ENCODE results near the gene SYNGR3. TPM values are rescaled to one million over a fixed set of nuclear protein-coding genes. Genes with fewer than 3 reads are reported as not detected.

Gene SYNGR3
- polyA plus RNA-seq, 2 of the 4 experiments (the other 2 are of a cell fraction) = 4.1 to 4.9 TPM

DNA sequence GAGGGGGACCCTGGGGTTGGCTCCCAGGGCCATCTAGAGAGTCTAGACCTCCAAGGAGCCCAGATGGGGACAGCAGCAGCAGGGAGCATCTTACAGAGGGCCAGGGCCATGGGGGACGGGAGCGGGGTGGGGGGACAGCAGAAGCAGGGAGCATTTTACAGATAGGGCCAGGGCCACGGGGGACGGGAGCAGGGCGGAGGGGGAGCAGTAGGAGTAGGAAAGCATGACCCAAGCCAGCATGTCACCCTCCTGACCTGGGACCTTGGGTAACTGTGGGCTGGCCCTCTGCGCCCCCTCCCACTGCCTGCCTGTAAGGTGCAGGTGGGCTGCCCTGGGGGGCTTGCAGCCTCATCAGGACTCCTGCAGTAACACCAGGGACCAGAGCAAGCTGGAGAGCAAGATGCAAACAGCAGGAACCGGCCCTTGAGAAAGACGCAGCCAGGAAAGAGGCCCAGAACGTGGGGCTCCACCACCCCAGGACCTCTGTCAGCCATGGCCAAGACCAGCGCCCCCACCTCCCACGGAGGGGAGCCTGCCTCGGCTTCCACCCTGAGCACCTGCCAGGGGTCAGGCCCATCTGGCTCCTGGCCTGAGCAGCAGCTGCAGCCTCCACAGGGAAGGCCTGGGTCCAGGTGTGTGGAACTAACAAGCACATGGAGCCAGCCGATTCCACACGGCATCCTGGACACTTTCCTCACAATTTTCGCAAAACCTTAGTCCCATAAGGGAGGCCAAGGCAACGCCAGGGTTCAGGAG, 17.5 kb downstream of the SYNGR3 start:
- TF ChIP-seq POLR2A (IDR thresholded peaks at IDR 0.05; ENCODE audit: low read length) (no peak), BHLHE40 (IDR thresholded peaks at IDR 0.05; ENCODE audit: low read depth, low read length) (no peak), HOXB13 (CRISPR knock-in tag; IDR thresholded peaks at IDR 0.05; ENCODE audit: low read depth) (no peak), FOSL2 (IDR thresholded peaks at IDR 0.05) (no peak), FOSL2 (CRISPR knock-in tag; IDR thresholded peaks at IDR 0.05) (no peak), NR3C1 (IDR thresholded peaks at IDR 0.05) (no peak), ATOH8 (CRISPR knock-in tag; IDR thresholded peaks at IDR 0.05; ENCODE audit: low read depth) (no peak), RFX5 (IDR thresholded peaks at IDR 0.05) (no peak), JUNB (IDR thresholded peaks at IDR 0.05) (no peak), MAZ (IDR thresholded peaks at IDR 0.05; ENCODE audit: borderline replicate concordance, low read depth, low read length) (no peak), MAFK (IDR thresholded peaks at IDR 0.05; ENCODE audit: partially characterized antibody) (no peak), EHMT2 (IDR thresholded peaks at IDR 0.05; ENCODE audit: low read depth) (no peak), FOSB (CRISPR knock-in tag; IDR thresholded peaks at IDR 0.05) (no peak), EP300 (IDR thresholded peaks at IDR 0.05) (no peak), BCL3 (IDR thresholded peaks at IDR 0.05) (no peak)
- TF ChIP-seq, protein P1, sequence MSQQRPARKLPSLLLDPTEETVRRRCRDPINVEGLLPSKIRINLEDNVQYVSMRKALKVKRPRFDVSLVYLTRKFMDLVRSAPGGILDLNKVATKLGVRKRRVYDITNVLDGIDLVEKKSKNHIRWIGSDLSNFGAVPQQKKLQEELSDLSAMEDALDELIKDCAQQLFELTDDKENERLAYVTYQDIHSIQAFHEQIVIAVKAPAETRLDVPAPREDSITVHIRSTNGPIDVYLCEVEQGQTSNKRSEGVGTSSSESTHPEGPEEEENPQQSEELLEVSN (IDR thresholded peaks at IDR 0.05; ENCODE audit: borderline replicate concordance, low read depth) = no peak
- H3K4me1 ChIP-seq = peaks cover 55% of the 10 kb centered on the region
- ChIA-PET POLR2A (interaction anchor here (1.4 kb wide), 1 partner anchor 43 kb away, joined by 4 read pairs; the partner anchor contains the start of gene RPS2), CTCF (interaction anchor here (1.3 to 11.3 kb wide), 7 partner anchors 15 to 133 kb away, joined by 3 to 196 read pairs (median 4); partner anchors contain the start of genes GFER, NOXO1 and SYNGR3)
- ATAC-seq (no peak), FAIRE-seq (no peak), DNase-seq (ENCODE audit: low read depth in 1 of 2, low spot score in 1 of 2) (no peak)
- H3K4me3 ChIP-seq = no peak overlapping the region; the same call in 2 of the 3 replicates
- peak overlapping the region; percentile 91 for H3K4me2 ChIP-seq
- WGBS (ENCODE audit: missing lambda C conversion rate) = 87% methylated on average over 14 of the region's 16 CpGs
- H3K27ac ChIP-seq = peak overlapping the region in 1 of 2 experiments; percentile 95; a peak in 3 of 6 replicates
- no peaks in the 10 kb centered on the region for H3K9me3 ChIP-seq

DNA sequence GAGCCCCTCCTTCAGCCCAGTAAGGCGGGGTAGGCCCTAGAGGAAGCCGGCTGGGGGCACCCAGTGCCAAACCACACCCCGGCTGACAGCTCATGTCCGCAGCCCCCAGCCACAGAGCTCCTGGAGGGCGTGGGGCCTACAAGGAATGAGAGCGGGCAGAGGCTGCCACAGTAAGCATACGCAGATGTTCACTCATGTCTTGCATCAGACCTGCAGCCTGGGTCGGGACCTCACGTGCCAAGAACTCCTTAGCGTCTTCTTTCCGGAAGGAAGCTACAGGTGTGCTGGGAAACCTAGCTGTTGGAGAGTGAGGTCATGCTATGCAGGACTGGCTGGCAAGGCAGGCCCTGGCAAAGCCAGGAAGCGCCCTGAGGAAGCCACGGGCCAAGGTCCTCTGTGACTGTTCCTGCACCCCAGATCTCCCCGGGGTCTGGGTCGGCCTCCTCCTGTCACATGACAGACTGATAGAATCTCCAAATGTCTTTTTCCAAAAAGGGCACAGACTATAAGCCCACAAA, 18.3 kb downstream of the SYNGR3 start:
- DNase-seq (ENCODE audit: low read depth in 1 of 2, low spot score in 1 of 2) (no peak), FAIRE-seq (no peak), ATAC-seq (no peak)
- Histone ChIP-seq H3K4me3 (peak overlapping the region; percentile 94), H3K4me2 (peak overlapping the region; percentile 91), H3K27ac (peak overlapping the region; percentile 95 to 98), H3K4me1 (peaks cover 55% of the 10 kb centered on the region), H3K9me3 (no peaks in the 10 kb centered on the region)
- ChIA-PET POLR2A (interaction anchor here (0.7 to 1.4 kb wide), 3 partner anchors 24 to 147 kb away, joined by 3 to 4 read pairs (median 4); partner anchors contain the start of genes GFER, RPS2 and TRAF7), CTCF (interaction anchor here (1.3 to 11.3 kb wide), 7 partner anchors 14 to 139 kb away, joined by 3 to 196 read pairs (median 4); partner anchors contain the start of genes GFER, NOXO1 and SYNGR3)
- WGBS (ENCODE audit: missing lambda C conversion rate) = 53% methylated on average over 15 of the region's 15 CpGs
- TF ChIP-seq EP300 (IDR thresholded peaks at IDR 0.05) (no peak), MAFK (IDR thresholded peaks at IDR 0.05; ENCODE audit: partially characterized antibody) (no peak), ATOH8 (CRISPR knock-in tag; IDR thresholded peaks at IDR 0.05; ENCODE audit: low read depth) (no peak), CTCF (IDR thresholded peaks at IDR 0.05) (no peak), CHD2 (IDR thresholded peaks at IDR 0.05; ENCODE audit: low read length, partially characterized antibody) (no peak), FOSL2 (IDR thresholded peaks at IDR 0.05) (no peak), FOSL2 (CRISPR knock-in tag; IDR thresholded peaks at IDR 0.05) (no peak), RARB (CRISPR knock-in tag; IDR thresholded peaks at IDR 0.05) (no peak), HMGXB4 (CRISPR knock-in tag; IDR thresholded peaks at IDR 0.05; ENCODE audit: borderline replicate concordance) (no peak), ESRRA (IDR thresholded peaks at IDR 0.05; ENCODE audit: borderline replicate concordance, low read length) (no peak), HOXB13 (CRISPR knock-in tag; IDR thresholded peaks at IDR 0.05; ENCODE audit: low read depth) (no peak), GATA3 (IDR thresholded peaks at IDR 0.05; ENCODE audit: borderline replicate concordance) (no peak), CBX8 (IDR thresholded peaks at IDR 0.05) (no peak), NR3C1 (IDR thresholded peaks at IDR 0.05) (no peak), CBX2 (IDR thresholded peaks at IDR 0.05; ENCODE audit: borderline replicate concordance, low read depth) (no peak)
- TF ChIP-seq, protein P1 (IDR thresholded peaks at IDR 0.05; ENCODE audit: borderline replicate concordance, low read depth) = no peak
- TF ChIP-seq, protein P2, sequence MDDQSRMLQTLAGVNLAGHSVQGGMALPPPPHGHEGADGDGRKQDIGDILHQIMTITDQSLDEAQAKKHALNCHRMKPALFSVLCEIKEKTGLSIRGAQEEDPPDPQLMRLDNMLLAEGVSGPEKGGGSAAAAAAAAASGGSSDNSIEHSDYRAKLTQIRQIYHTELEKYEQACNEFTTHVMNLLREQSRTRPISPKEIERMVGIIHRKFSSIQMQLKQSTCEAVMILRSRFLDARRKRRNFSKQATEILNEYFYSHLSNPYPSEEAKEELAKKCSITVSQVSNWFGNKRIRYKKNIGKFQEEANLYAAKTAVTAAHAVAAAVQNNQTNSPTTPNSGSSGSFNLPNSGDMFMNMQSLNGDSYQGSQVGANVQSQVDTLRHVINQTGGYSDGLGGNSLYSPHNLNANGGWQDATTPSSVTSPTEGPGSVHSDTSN (IDR thresholded peaks at IDR 0.05) = no peak

All from A549 (cell line).